ENCODE data around the gene ZNF423.

The ZNF423 gene

GRCh38 chr16:49484936-49485335, 371.0 kb downstream of the ZNF423 start:
- DNase-seq, result no peak

- DNase-seq, result no peak
These were observed 371.5 kb downstream of the ZNF423 start for GRCh38 chr16:49484451-49484849.

- no peak for DNase-seq
These were observed 372.1 kb downstream of the ZNF423 start for GRCh38 chr16:49483651-49484450.

DNA sequence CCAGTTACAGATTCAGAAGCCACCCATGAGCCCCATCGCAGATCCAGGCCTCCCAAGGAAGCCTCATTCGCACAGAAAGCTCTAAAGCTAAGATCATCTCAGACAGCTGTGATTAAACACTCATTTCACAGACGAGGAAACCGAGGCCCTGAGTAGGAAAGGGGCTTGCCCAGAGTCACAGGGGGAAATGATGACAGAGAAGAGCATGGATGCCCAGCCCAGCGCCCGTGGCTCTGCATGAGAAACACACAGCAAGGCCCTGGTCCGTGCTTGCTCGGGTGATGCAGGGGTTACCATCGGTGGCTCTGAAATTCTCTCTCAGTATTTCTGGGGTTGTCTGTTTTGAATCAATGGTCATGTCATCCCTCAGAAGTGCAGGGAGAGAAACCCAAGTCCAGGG, 372.7 kb downstream of the ZNF423 start:
- DNase-seq, result no peak

DNA sequence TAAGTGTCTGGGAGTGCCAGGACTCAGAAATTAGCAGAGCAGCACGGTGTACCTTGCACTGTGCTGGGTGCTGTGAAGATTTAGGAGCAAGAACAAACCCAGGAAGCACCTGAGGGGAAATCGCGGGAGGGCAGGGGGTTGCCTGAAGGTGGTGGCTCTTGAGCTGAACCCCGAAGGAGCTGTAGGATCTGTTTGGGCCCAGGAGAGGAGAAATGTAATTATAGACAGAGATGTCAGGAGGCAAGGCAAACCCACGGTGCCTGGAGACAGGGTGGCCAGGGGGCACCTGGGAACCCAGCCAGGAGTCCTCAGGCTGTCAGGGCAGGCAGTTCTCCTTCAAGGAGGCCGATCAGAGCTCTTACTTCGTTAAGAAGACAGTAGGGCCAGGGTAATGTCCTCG, 373.2 kb downstream of the ZNF423 start:
- no peak for DNase-seq

GRCh38 chr16:49478616-49479015, 377.3 kb downstream of the ZNF423 start:
- no peak for DNase-seq

- DNase-seq, result no peak
These were observed 377.8 kb downstream of the ZNF423 start for GRCh38 chr16:49478107-49478506.

DNA sequence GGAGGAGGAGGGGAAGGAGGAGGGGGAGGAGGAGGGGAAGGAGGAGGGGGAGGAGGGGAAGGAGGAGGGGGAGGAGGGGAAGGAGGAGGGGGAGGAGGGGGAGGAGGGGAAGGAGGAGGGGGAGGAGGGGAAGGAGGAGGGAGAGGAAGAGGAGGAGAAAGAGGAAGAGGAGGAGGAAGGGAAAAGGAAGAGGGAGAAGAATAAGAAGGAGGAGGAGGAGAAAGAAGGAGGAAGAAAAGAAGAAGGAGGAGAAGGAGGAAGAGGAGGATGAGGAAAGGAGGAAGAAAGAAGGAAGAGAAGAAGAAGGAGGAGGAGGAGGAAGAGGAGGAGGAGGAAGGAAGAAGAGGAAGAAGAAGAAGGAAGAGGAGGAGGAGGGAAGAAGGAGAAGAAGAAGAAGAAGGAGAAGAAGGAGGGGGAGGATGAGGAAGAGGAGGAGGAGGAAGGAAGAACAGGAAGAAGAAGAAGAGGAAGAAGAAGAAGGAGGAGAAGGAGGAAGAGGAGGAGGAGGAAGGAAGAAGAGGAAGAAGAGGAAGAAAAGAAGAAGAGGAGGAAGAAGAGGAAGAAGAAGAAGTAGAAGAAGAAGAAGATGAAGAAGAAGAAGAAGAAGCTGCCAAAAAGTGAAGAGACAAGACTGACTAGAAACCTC, 378.5 kb downstream of the ZNF423 start:
- DNase-seq, result no peak

DNA sequence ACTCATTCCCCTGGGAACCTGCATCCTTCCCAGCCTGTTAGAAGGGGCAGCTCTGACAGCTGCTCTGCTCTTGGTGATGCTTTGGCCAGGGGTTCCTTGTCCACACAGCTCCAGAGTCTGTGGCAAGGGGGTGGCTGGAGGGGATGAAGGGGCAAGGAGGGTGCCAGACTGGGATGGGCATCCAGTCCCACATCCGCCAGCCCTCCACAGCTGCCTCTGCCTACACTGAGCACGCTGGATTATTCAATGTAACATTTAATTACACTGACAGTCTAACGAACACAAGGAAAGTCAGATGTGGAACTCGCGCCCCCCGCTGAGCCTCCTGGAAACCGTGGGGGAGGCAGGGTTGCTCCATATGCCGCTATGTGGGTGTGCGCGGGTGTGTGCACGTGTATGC, 381.2 kb downstream of the ZNF423 start:
- no peak for DNase-seq

GRCh38 chr16:49473773-49474172, 382.1 kb downstream of the ZNF423 start:
- DNase-seq, result no peak

- no peak for DNase-seq
These were observed 382.8 kb downstream of the ZNF423 start for GRCh38 chr16:49473131-49473530.

- DNase-seq, result no peak
These were observed 383.3 kb downstream of the ZNF423 start for GRCh38 chr16:49472598-49472997.

- DNase-seq, result no peak
These were observed 384.7 kb downstream of the ZNF423 start for GRCh38 chr16:49471038-49471727.

- DNase-seq, result no peak
These were observed 385.4 kb downstream of the ZNF423 start for GRCh38 chr16:49470513-49470991.

- no peak for DNase-seq
These were observed 385.9 kb downstream of the ZNF423 start for GRCh38 chr16:49469930-49470451.

- no peak for DNase-seq
These were observed 386.6 kb downstream of the ZNF423 start for GRCh38 chr16:49469311-49469670.

- DNase-seq, result no peak
These were observed 387.2 kb downstream of the ZNF423 start for GRCh38 chr16:49468611-49469310.

- no peak for DNase-seq
These were observed 388.2 kb downstream of the ZNF423 start for GRCh38 chr16:49467540-49468372.

- no peak for DNase-seq
These were observed 389.0 kb downstream of the ZNF423 start for GRCh38 chr16:49466881-49467280.

- DNase-seq, result no peak
These were observed 389.4 kb downstream of the ZNF423 start for GRCh38 chr16:49466529-49466831.

- no peak for DNase-seq
These were observed 390.0 kb downstream of the ZNF423 start for GRCh38 chr16:49465661-49466528.

All from SW 1271 (cell line).